ENCODE data around the gene CADM2.

GRCh38 chr3:85760342-85760741 is 801.6 kb downstream of the CADM2 start:
- TF ChIP-seq CTCF (IDR thresholded peaks at IDR 0.05) (no peak), POLR2A (IDR thresholded peaks at IDR 0.05; ENCODE audit: low read depth) (no peak)
